Measurements from ENCODE around the gene MORC2.

- no peak for TF ChIP-seq CTCF (IDR thresholded peaks at IDR 0.05)
- TF ChIP-seq POLR2A (IDR thresholded peaks at IDR 0.05) = no peak
These were observed 91.5 kb downstream of the MORC2 start for GRCh38 chr22:30876915-30877553.

Data from uterus (tissue), 2 donors.